ENCODE measurements around the gene SERPINB13. TPM values are rescaled to one million over a fixed set of nuclear protein-coding genes. Genes with fewer than 3 reads are reported as not detected.

SERPINB13 gene
- total and polyA plus RNA-seq, 8 donors = 0.55 to 51.6 TPM; not detected in 6

GRCh38 chr18:63646936-63647335 lies 59.8 kb downstream of the SERPINB13 start:
- H3K9me3 ChIP-seq = no peaks in the 10 kb centered on the region
- TF ChIP-seq POLR2A (IDR thresholded peaks at IDR 0.05) (no peak), CTCF (IDR thresholded peaks at IDR 0.05) (no peak), EP300 (IDR thresholded peaks at IDR 0.05) (no peak), POLR2AphosphoS5 (IDR thresholded peaks at IDR 0.05) (no peak)
- DNase-seq = no peak
- intact Hi-C loops (cut with DNase I; ENCODE audit: low total_unique reads) = no loop called here
- no peaks in the 10 kb centered on the region for H3K36me3 ChIP-seq
- no peak overlapping the region for H3K27ac ChIP-seq
- no peak overlapping the region for H3K4me3 ChIP-seq
- no peaks in the 10 kb centered on the region for H3K4me1 ChIP-seq
- no peaks in the 10 kb centered on the region for H3K27me3 ChIP-seq

- DNase-seq = no peak
- H3K9me3 ChIP-seq = no peaks in the 10 kb centered on the region
- WGBS, 5 donors = 61 to 70% (median 67%) methylated on average over 7 of the region's 7 CpGs
- H3K4me1 ChIP-seq = no peaks in the 10 kb centered on the region
- H3K4me3 ChIP-seq = no peak overlapping the region
- no peak for TF ChIP-seq EP300 (IDR thresholded peaks at IDR 0.05)
- no peak overlapping the region for H3K27ac ChIP-seq
- no peaks in the 10 kb centered on the region for H3K27me3 ChIP-seq
- H3K36me3 ChIP-seq = no peaks in the 10 kb centered on the region
- intact Hi-C loops (cut with DNase I; ENCODE audit: low total_unique reads) = no loop called here
Observed at GRCh38 chr18:63648241-63648640, 61.1 kb downstream of the SERPINB13 start.

Other genes starting within 250 kb of the SERPINB13 start
- 100 to 1,000 TPM in 1 of 5 donors, 10 to 100 TPM in 2, 1 to 10 TPM in 2; 6.4 to 199 (median 23.3) TPM for gene KDSR, start 220.1 kb upstream of the SERPINB13 start, total RNA-seq
- gene KDSR, start 220.1 kb upstream of the SERPINB13 start, polyA plus RNA-seq = 10 to 100 TPM in 1 of 3 donors, 1 to 10 TPM in 2; 8.2 to 13.3 (median 9.9) TPM
- 100 to 1,000 TPM in 1 of 5 donors, 10 to 100 TPM in 4; 23.7 to 108 (median 46.7) TPM for gene VPS4B, start 164.9 kb upstream of the SERPINB13 start, total RNA-seq
- 10 to 100 TPM; 11.3 to 37.1 (median 18.6) TPM for gene VPS4B, start 164.9 kb upstream of the SERPINB13 start, polyA plus RNA-seq
- gene SERPINB5, start 110.4 kb upstream of the SERPINB13 start, total RNA-seq = 1 to 10 TPM in 1 of 5 donors, under 1 TPM in 1, not detected in 3; 0.72 to 3.9 TPM
- 10 to 100 TPM in 1 of 3 donors, not detected in 2; 27.1 TPM for gene SERPINB5, start 110.4 kb upstream of the SERPINB13 start, polyA plus RNA-seq
- gene SERPINB12, start 45.0 kb upstream of the SERPINB13 start, total RNA-seq = not detected
- not detected for gene SERPINB12, start 45.0 kb upstream of the SERPINB13 start, polyA plus RNA-seq
- gene SERPINB4, start 56.9 kb downstream of the SERPINB13 start, total RNA-seq = not detected
- gene SERPINB4, start 56.9 kb downstream of the SERPINB13 start, polyA plus RNA-seq = 1 to 10 TPM in 1 of 3 donors, under 1 TPM in 2; 0.46 to 3.8 (median 0.68) TPM
- 1 to 10 TPM in 1 of 5 donors, not detected in 4; 1.8 TPM for gene SERPINB3, start 74.5 kb downstream of the SERPINB13 start, total RNA-seq
- gene SERPINB3, start 74.5 kb downstream of the SERPINB13 start, polyA plus RNA-seq = 10 to 100 TPM in 1 of 3 donors, under 1 TPM in 2; 0.61 to 46.5 (median 0.62) TPM
- gene SERPINB11, start 115.6 kb downstream of the SERPINB13 start, total RNA-seq = 1 to 10 TPM in 1 of 5 donors, under 1 TPM in 1, not detected in 3; 0.37 to 7.1 TPM
- gene SERPINB11, start 115.6 kb downstream of the SERPINB13 start, polyA plus RNA-seq = 1 to 10 TPM in 1 of 3 donors, not detected in 2; 2.7 TPM
- not detected for gene SERPINB7, start 188.1 kb downstream of the SERPINB13 start, total RNA-seq
- gene SERPINB7, start 188.1 kb downstream of the SERPINB13 start, polyA plus RNA-seq = 1 to 10 TPM in 1 of 3 donors, under 1 TPM in 1, not detected in 1; 0.23 to 5.2 TPM